ENCODE data around the gene DMXL2.
"Not testable (repeated sequence)": the region's sequence is repeated elsewhere in the genome, so short reads cannot be mapped to it uniquely, and the experiment has no call there.

The DMXL2 gene

GRCh38 chr15:51496246-51496645 lies 126.3 kb downstream of the DMXL2 start:
- DNase-seq (ENCODE audit: low spot score) (no peak), FAIRE-seq (no peak)

GRCh38 chr15:51494411-51495314 lies 127.9 kb downstream of the DMXL2 start:
- no peak for FAIRE-seq
- DNase-seq (ENCODE audit: low spot score): no peak

GRCh38 chr15:51493892-51494291 lies 128.7 kb downstream of the DMXL2 start:
- DNase-seq (ENCODE audit: low spot score) (no peak), FAIRE-seq (no peak)

- DNase-seq (ENCODE audit: low spot score): no peak
- no peak for FAIRE-seq
Observed at GRCh38 chr15:51492528-51492927, 130.0 kb downstream of the DMXL2 start.

- DNase-seq (ENCODE audit: low spot score) (no peak), FAIRE-seq (no peak)
Observed at GRCh38 chr15:51491941-51492340, 130.6 kb downstream of the DMXL2 start.

- FAIRE-seq: no peak
Observed at GRCh38 chr15:51484781-51485180, 137.8 kb downstream of the DMXL2 start.

GRCh38 chr15:51483985-51484384 lies 138.6 kb downstream of the DMXL2 start:
- DNase-seq (ENCODE audit: low spot score): no peak
- FAIRE-seq: no peak

More at GRCh38 chr15:51484781-51485180, 137.8 kb downstream of the DMXL2 start:
- no peak for DNase-seq (ENCODE audit: low spot score)

GRCh38 chr15:51483520-51483919 lies 139.1 kb downstream of the DMXL2 start:
- FAIRE-seq (no peak), DNase-seq (ENCODE audit: low spot score) (no peak)

- DNase-seq (ENCODE audit: low spot score) (no peak), FAIRE-seq (no peak)
Observed at GRCh38 chr15:51475736-51476135, 146.8 kb downstream of the DMXL2 start.

- no peak for FAIRE-seq
- DNase-seq (ENCODE audit: low spot score): no peak
Observed at GRCh38 chr15:51470512-51470911, 152.1 kb downstream of the DMXL2 start.

GRCh38 chr15:51460796-51461195 lies 161.8 kb downstream of the DMXL2 start:
- no peak for DNase-seq (ENCODE audit: low spot score)
- no peak for FAIRE-seq

GRCh38 chr15:51450001-51450400 lies 172.6 kb downstream of the DMXL2 start:
- DNase-seq (ENCODE audit: low spot score) (peak; percentile 61), FAIRE-seq (peak; percentile 27)

GRCh38 chr15:51448622-51449399 lies 173.8 kb downstream of the DMXL2 start:
- DNase-seq (ENCODE audit: low spot score) (no peak), FAIRE-seq (no peak)

GRCh38 chr15:51447855-51448621 lies 174.5 kb downstream of the DMXL2 start:
- DNase-seq (ENCODE audit: low spot score) (no peak), FAIRE-seq (no peak)

GRCh38 chr15:51446029-51446744 lies 176.4 kb downstream of the DMXL2 start:
- not testable (repeated sequence) for FAIRE-seq; DNase-seq (ENCODE audit: low spot score)

- no peak for FAIRE-seq
- DNase-seq (ENCODE audit: low spot score): no peak
Observed at GRCh38 chr15:51444807-51445206, 177.8 kb downstream of the DMXL2 start.

GRCh38 chr15:51444112-51444511 lies 178.5 kb downstream of the DMXL2 start:
- no peak for DNase-seq (ENCODE audit: low spot score)
- FAIRE-seq: no peak

- DNase-seq (ENCODE audit: low spot score) (no peak), FAIRE-seq (no peak)
Observed at GRCh38 chr15:51443282-51443914, 179.2 kb downstream of the DMXL2 start.

GRCh38 chr15:51438526-51438925 lies 184.0 kb downstream of the DMXL2 start:
- no peak for DNase-seq (ENCODE audit: low spot score)
- no peak for FAIRE-seq

GRCh38 chr15:51425517-51426040 lies 197.0 kb downstream of the DMXL2 start:
- peak; percentile 14 for FAIRE-seq

More at GRCh38 chr15:51425517-51426040, 197.0 kb downstream of the DMXL2 start:
- DNase-seq (ENCODE audit: low spot score): no peak
